GDM1 (cell line): Measurements from ENCODE around the gene TTLL11.

Experiments used
- DNase-seq: peaks from one replicate; lab custom pipeline; 2025; lab: John Stamatoyannopoulos, UW

Gene TTLL11

DNA sequence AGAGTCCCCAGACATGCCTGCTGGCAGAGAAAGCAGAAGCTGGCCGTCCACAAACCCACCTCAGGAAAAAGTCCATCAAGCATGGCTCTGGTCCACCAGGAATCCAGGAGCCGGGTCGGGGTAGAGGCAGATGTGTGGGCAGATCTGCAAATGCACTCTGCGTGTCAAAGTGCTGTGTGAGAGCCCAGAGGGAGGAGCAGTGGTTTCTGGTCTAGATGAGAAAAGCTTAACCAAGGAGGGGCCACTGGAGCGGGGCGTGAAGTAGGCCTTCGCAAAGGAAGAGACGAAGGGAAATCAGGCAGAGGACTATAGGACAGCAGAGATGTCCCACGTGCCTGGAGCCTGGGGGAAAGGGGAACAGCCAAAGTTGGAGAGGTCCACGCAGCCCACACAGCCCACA is 40.0 kb downstream of the TTLL11 start:
- DNase-seq = no peak

DNA sequence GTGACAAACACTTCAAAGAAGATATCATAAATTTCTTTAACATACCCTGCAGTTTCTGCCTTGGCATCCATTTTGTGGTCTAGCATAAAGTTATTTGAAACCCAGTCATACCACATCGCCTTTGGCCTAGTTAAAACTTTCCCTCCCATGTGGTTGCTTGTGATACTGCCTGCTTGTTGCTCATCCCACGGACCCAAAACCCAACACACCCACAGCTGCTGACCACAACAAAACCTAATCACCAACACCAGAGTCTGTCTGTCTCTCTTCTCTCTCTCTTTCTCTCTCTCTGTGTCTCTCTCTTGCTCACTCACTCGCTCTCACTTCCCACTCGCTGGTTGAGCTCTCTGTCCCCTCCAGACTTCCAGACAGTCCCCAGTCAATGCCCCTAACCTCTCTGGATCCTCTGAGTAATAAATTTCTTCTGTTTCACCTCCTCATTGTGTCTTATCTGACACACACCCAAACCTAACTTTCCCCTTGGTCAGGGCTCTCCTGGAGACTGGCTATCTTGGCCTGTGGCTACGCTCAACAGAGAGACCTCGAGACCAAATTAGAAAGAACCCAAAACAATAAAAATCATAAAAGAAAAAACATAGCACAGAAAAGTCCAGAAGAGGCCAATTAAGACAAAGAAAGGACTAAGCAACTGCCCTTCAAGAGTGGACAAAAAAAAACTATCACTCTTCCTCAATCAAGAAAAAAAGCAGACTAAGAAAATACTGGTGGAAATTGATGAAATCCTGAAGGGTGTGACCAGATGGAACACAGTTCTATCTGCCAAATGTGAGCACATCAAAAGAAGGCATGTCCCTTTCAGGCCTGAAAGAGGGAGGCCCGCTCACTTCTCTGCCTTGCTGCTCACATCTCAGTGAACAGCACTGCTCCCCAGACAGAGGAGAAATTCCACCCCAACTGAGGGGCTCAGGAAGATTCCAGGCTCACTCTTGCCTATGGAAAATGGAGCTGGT is 41.5 kb downstream of the TTLL11 start:
- DNase-seq = no peak

DNA sequence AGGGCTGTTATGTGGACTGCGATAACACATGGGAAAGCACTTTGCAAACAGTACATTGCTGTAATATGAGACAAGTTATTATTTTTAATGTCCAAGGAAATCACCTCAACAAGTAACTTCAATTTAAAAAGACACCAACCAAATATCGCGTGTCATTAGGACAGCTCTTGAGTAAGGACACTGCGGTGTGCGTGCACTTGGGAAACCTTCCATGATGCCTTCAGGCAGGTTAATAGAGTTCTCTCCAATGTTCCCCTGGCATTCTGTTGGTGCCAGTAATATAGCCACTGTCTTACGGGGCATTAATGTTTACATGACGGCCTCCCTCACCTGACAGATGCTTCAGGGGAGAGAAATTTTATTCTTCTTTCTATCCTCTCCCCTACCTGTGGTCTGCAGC is 42.9 kb downstream of the TTLL11 start:
- DNase-seq = no peak

GRCh38 chr9:122042056-122042455 is 51.1 kb downstream of the TTLL11 start:
- DNase-seq = no peak

DNA sequence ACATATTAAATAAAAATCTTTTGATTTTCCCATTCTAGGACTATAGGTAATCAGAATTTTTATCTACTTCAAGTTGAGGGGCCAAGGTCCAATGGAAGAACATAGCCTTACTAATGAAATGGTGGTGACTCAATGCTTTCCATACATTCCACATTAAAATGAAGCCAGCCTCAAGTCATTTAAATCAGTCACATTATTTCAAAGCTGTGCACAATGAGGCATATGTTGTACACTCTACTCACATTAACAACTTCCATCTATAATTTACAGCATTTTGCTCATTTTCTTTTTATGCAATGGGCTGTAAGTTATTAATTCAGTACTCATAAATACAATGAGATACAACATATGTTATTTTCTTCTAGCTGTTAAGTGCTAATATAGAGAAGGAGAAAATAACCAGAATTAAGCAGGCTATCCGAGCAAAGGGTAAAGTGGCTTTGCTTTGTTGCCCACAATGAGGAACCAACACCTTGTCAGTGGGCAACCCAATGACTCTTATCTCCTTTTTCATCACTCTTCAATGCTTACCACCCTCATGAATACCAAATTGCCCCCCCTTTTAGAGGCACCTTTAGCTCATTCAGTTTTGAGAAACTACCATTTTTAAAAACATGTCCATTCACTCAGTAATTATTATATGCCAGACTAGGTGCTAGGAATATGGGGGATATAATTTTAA is 52.4 kb downstream of the TTLL11 start:
- no peak for DNase-seq

DNA sequence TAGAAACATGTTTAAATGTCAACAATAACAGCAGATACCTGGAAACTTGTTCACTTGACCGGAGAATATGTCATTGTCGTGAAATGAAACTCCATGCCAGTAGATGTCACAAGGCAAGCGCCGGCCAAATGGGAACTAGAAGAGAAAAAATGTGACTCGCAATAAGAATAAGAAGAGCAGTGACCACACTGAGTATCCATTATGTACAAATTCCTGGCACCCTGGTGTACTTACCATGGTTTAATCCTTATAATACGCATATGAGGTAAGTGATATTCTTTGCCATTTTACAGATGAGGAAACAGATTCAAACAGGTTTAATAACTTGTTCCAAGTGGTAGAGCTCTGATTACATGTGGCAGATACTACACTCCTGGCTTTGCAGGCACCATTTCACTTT is 53.9 kb downstream of the TTLL11 start:
- no peak for DNase-seq

- DNase-seq = no peak
These were observed 56.1 kb downstream of the TTLL11 start for GRCh38 chr9:122036988-122037387.

DNA sequence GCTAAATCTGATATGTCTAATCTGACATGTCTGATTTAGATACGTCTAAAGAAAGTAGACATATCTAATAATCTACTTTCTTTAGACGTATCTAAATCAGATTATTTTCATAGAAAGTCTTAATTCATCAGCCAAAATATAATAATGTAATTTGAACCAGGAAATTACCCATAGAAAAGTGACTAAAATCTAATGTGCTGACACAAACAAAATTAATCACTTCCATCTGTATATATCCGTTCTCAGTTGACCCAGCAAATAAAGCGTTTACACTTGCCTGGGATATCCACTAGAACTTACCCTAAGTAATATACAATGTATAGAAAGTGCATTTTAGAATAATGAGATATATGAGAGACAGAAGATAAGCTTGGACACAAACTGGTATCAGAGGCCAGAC is 56.7 kb downstream of the TTLL11 start:
- DNase-seq = no peak

DNA sequence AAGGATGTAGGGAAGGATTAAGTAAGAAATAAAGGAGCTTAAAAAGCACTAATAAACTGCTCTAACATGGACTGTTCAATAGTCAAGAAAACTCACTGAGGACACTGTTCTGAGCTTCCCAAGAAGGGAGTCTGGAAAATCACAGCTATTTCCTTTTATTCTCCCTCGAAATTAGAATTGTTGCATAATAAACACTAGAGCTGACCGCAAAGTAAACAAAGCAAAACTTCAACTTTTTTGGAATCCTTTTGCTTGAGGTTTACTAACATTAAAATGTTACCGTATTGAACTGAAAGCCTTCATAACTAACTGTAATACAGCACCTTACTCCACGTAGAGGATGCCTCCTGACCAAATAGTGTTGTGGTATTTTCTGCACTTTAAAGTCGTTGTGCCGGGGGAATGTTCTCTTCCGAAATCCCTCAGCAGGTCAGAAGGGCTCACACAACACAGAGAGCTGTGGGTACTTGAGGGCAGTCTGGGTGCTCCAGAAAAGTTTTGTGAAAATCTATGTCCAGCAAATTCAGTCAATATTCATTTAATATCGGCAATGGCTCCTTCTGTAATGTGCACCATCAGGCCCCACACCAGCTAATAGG is 59.2 kb downstream of the TTLL11 start:
- DNase-seq = no peak

DNA sequence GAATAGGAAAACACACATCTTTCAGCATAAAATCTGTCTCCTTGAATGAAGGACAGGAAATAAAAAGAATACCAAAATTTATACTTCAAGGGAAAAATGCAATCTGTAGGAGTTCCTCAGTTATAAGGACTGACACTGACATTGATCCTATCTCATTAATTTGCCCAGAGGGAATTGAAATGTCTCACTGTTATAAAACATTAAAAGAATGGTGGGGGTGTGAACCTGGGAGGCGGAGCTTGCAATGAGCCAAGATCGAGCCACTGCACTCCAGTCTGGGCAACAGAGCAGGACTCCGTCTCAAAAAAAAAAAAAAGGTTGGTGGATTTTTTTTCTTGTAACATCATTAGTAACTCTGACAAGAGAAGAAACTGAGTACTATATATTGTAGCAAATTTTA is 60.8 kb downstream of the TTLL11 start:
- DNase-seq = no peak

DNA sequence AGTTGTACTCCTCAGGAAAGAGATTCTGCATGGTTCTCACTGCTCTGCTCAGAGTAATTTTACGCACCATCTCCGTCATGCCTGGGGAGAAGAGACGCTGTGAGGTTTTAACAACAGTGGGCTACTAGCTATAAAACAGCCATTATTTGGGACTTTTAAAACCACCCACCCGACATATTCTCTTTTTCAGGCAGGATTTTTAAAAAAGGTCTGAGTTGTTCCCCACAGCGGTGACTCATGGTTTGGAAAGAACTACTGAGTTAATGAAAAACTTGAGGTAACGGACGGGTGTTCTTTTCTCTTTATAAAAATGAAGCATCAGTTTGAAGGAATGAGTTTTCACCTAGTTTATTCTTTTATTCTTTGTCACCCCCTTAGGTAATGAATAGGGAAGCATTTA is 61.3 kb downstream of the TTLL11 start:
- no peak for DNase-seq

DNA sequence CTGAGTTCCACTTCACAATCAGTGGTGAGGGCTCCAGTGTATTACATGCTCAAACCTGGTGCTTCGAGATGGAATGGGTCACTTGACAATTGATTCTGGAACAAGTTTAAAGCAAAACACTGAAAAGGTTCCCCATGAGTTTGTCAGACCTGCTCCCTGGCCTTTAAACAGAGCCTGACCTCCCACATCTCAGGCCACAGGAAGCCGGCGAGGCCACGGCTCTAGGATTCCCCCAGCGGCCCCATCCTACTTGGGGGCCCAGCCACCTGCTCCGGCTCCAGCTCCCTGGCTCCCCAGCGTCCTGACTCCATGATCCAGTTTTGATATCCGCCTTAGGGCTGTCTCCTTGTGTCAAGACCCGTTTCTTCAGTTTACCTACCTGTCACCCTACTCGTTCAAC is 62.0 kb downstream of the TTLL11 start:
- no peak for DNase-seq

GRCh38 chr9:122030357-122030756 is 62.8 kb downstream of the TTLL11 start:
- DNase-seq = no peak

DNA sequence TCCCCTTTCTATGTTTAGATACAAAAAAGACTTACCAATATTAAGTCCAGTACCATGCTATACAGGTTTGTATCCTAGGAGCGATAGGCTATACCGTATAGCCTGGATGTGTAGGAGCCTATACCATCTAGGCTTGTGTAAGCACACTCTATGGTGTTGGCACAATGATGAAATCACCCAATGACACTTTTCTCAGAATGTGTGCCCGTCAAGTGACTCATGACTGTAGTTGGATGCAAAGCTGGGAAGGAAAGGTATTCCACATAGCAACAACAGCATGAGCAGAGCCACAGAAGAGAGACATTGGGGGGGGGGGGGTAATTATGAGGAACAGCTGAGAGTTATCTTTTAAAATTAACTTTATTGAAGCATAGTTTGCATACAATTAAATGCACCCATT is 63.2 kb downstream of the TTLL11 start:
- DNase-seq = no peak

DNA sequence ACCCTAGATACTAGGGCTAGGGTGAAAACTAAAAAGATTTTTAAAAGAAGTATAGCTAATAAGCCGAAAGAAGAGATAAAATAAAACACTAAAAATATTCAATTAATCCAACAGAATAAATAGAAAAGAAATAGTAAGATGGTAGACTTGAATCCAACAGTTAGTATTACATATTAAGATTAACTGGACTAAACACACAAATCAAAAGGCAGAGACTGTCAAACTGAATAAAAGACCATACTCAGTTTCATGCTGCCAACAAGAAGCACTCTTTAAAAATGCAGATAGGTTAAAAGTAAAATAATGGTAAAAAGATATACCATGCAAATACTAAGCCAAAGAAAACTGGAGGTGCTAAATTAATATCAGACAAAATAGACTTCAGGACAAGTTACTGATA is 65.0 kb downstream of the TTLL11 start:
- DNase-seq = no peak

GRCh38 chr9:122020398-122020797 is 72.7 kb downstream of the TTLL11 start:
- no peak for DNase-seq

DNA sequence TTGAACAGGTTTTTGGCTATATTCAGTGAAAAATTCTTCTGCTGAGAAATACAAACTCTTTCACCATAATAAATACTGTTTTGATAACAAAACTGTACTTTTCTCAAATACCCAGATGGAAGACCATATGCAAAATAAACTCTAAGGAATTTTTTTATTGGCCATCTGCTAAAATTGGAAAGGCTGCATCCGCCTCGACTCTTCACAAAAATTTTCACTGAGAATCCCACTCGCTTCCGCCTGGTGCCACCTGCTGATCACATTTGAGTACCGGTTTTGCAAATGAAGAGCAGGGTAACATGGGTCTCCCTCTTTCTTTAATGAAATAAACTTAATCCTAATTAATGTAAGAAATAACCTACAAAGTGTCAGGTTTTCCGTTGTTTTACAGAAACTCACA is 76.4 kb downstream of the TTLL11 start:
- no peak for DNase-seq

DNA sequence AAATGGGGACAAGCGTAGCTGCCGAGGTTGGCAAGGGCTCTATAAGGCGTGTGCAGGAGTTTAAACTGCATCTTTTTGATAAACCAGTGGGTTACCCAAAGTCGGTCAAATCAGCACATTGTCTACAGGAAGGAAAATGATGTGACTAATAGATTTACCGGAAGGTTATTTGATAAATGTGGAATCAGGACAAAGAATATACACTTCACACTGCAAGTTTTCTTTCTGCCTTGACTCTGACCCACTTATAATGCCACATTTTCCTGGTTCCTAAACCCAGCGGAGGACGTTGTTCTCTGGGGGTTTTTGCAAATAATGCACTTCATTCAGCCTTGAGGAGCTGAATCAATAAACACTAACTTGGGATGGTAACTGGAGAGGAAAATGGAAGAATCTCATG is 76.8 kb downstream of the TTLL11 start:
- no peak for DNase-seq

GRCh38 chr9:122015170-122015821 is 77.8 kb downstream of the TTLL11 start:
- DNase-seq = no peak

DNA sequence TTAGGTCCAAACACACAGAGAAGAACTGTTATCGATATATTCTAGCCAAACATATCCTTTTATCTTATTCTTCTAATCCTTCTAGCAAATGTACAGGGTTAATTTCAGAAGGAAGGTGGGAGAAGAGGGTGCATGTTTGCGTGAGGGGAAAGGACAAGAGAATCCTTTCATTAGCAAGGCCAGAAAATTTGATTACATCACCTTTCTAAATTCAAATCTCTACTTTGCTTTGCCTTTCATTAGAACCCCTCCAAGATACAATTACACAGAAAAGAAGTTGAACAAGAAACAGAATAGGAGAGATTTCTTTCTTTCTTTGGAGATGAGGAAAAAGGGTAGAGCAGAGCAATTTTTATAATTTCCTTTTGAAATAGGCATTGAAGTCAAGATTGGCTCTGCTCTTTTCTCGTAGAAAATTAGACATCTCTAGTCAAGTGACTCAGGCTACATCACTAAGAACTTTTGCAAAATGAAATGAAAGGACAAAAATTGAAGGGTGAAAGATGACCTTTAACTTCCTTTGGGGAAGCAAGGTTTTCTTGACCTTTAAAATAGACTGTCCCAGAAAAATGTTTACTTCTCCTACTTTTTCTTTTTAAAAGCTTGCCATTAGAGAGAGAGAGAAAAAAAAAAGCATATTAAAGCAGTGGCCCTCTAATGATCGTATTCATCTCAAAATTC is 81.2 kb downstream of the TTLL11 start:
- no peak for DNase-seq

DNA sequence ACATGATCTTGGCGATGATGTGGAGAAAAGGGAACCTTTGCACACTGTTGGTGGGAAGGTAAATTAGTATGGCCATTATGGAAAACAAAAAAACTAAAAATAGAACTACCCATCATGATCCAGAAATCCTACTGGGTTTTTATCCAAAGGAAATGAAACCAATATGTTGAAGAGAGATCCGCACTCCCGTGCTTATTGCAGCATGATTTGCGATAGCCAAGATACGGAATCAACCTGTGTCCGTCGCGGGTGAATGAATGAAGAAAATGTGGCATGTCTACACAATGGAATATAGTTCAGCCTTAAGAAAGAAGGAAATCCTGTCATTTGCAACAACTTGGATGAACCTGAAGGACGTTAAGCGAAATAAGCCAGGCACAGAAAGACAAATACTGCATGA is 84.5 kb downstream of the TTLL11 start:
- DNase-seq = no peak

GRCh38 chr9:122007837-122008236 is 85.3 kb downstream of the TTLL11 start:
- no peak for DNase-seq
